GM19468 (cell line): ENCODE measurements around the gene SH3PXD2A.

ENCODE experiments used
- ATAC-seq: cut with Tn5 transposase; IDR thresholded peaks from one replicate; pipeline ENCODE4 v1.9.1; 2021; ENCODE audit warnings: mild to moderate bottlenecking, moderate library complexity, moderate number of reproducible peaks; ENCODE audit not compliant: unreplicated experiment; ENCODE audit errors: extremely low read depth

SH3PXD2A gene

GRCh38 chr10:103855424-103855823 lies at the start of gene SH3PXD2A:
SH3PXD2A (minus strand) TSS chr10:103855576; CDS start chr10:103855266, 310 bp downstream.
- no peak for ATAC-seq

GRCh38 chr10:103901299-103901698 lies 45.9 kb upstream of the SH3PXD2A start:
- no peak for ATAC-seq

GRCh38 chr10:103899312-103899711 lies 43.9 kb upstream of the SH3PXD2A start:
- ATAC-seq: no peak

GRCh38 chr10:103897241-103897774 lies 41.9 kb upstream of the SH3PXD2A start:
- no peak for ATAC-seq

GRCh38 chr10:103896225-103896624 lies 40.8 kb upstream of the SH3PXD2A start:
- no peak for ATAC-seq

GRCh38 chr10:103895411-103896186 lies 40.2 kb upstream of the SH3PXD2A start:
- ATAC-seq: no peak

- no peak for ATAC-seq
These were observed 39.1 kb upstream of the SH3PXD2A start for GRCh38 chr10:103894441-103894864.

GRCh38 chr10:103893817-103894216 lies 38.4 kb upstream of the SH3PXD2A start:
- ATAC-seq: no peak

- ATAC-seq: no peak
These were observed 36.8 kb upstream of the SH3PXD2A start for GRCh38 chr10:103892181-103892580.

- no peak for ATAC-seq
These were observed 35.3 kb upstream of the SH3PXD2A start for GRCh38 chr10:103890688-103891087.

GRCh38 chr10:103890194-103890658 lies 34.9 kb upstream of the SH3PXD2A start:
- ATAC-seq: no peak

GRCh38 chr10:103889121-103889720 lies 33.8 kb upstream of the SH3PXD2A start:
- no peak for ATAC-seq

GRCh38 chr10:103888113-103888841 lies 32.9 kb upstream of the SH3PXD2A start:
- ATAC-seq: no peak

- no peak for ATAC-seq
These were observed 30.2 kb upstream of the SH3PXD2A start for GRCh38 chr10:103885617-103886016.

GRCh38 chr10:103884681-103885139 lies 29.3 kb upstream of the SH3PXD2A start:
- ATAC-seq: no peak

- ATAC-seq: no peak
These were observed 27.1 kb upstream of the SH3PXD2A start for GRCh38 chr10:103882285-103883007.

- no peak for ATAC-seq
These were observed 26.3 kb upstream of the SH3PXD2A start for GRCh38 chr10:103881416-103882284.

GRCh38 chr10:103879831-103880230 lies 24.5 kb upstream of the SH3PXD2A start:
- no peak for ATAC-seq

GRCh38 chr10:103879409-103879808 lies 24.0 kb upstream of the SH3PXD2A start:
- no peak for ATAC-seq
